ENCODE measurements around the gene ADGRL2. TPM values are rescaled to one million over a fixed set of nuclear protein-coding genes. Genes with fewer than 3 reads are reported as not detected.

Gene ADGRL2
- total and polyA plus RNA-seq, 2 of the 4 experiments (the other 2 are of a cell fraction) = 17.0 to 42.7 TPM

DNA sequence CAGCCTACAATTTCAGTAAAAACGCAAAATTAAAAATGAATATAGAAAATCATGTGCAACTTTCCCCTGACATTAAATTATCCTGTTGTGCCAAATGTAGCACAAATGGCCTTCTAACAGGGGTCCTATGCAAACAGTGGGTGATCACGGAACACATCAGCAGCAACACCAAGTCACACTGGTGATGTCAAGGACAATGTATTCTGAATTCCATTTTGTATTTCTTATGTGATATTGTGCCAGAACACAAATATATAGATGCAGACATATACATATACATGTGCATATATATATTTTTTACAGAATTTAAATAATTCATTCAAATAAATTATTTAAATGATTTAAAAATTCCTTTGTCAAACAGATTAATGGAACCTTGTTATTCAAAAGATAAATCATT lies 8.6 kb upstream of the ADGRL2 start:
- H4K5ac ChIP-seq (ENCODE audit: low read depth, low read length) = no peak overlapping the region
- no peak overlapping the region for H2AK5ac ChIP-seq (ENCODE audit: low read depth, low read length)
- no peak overlapping the region for H3K18ac ChIP-seq (ENCODE audit: low read depth, low read length)
- no peak overlapping the region for H3K56ac ChIP-seq (ENCODE audit: extremely low read depth, insufficient read depth, low read length)
- H2BK5ac ChIP-seq (ENCODE audit: low read depth, low read length, poor library complexity, severe bottlenecking) = no peak overlapping the region
- H4K20me1 ChIP-seq (ENCODE audit: insufficient read depth, low read length) = no peaks in the 10 kb centered on the region
- TF ChIP-seq RFX5 (IDR thresholded peaks at IDR 0.05; ENCODE audit: low read depth, low read length) = no peak
- TF ChIP-seq CHD1 (IDR thresholded peaks at IDR 0.05; ENCODE audit: low read depth, low read length) = no peak
- TF ChIP-seq USF2 (IDR thresholded peaks at IDR 0.05; ENCODE audit: low read depth, low read length) = no peak
- no peak for TF ChIP-seq RAD21 (IDR thresholded peaks at IDR 0.05; ENCODE audit: low read length)
- TF ChIP-seq SMC3 (IDR thresholded peaks at IDR 0.05; ENCODE audit: low read depth, low read length) = no peak
- in situ Hi-C loops (cut with MboI; ENCODE audit: low sequenced_read_pairs) = no loop called here
- H3K36me3 ChIP-seq (ENCODE audit: control insufficient read depth, insufficient read depth, low read length) = no peaks in the 10 kb centered on the region
- H3K27ac ChIP-seq (ENCODE audit: insufficient read depth, low read length) = no peak overlapping the region
- ATAC-seq (ENCODE audit: low read depth) (no peak), DNase-seq (no peak)
- no peaks in the 10 kb centered on the region for H3K9me1 ChIP-seq (ENCODE audit: insufficient read depth, low read length)
- no peak overlapping the region for H3K4me2 ChIP-seq (ENCODE audit: low read depth, low read length)
- ChIA-PET CTCF (interaction anchor here (0.5 kb wide), 1 partner anchor 242 kb away, joined by 3 read pairs; no protein-coding TSS in a partner anchor), POLR2A (ENCODE audit: unreplicated experiment) (no interaction called here)
- H2BK120ac ChIP-seq (ENCODE audit: low read depth, low read length) = no peak overlapping the region
- H2AFZ ChIP-seq (replicated peaks; ENCODE audit: low read length, poor library complexity) = no peak overlapping the region
- no TSS peak for BruUV-seq (replicated peaks)
- H2BK20ac ChIP-seq (ENCODE audit: low read depth, low read length) = no peak overlapping the region
- dilution Hi-C loops (cut with HindIII; ENCODE audit: low sequenced_read_pairs, unreplicated experiment) = no loop called here
- H3K4ac ChIP-seq (ENCODE audit: low read depth, low read length) = no peak overlapping the region
- no CpG with 5 or more reads among the region's 2 CpGs for WGBS, 2 experiments (ENCODE audit: extremely low coverage in 2 of 2, insufficient read length in 1 of 2)
- no peaks in the 10 kb centered on the region for H3K9me3 ChIP-seq (ENCODE audit: control insufficient read depth, insufficient read depth, low read length)
- H2AK9ac ChIP-seq (replicated peaks; ENCODE audit: low read depth, low read length, poor library complexity) = no peak overlapping the region
- H3K23ac ChIP-seq (ENCODE audit: low read depth, low read length) = no peak overlapping the region
- intact Hi-C loops (cut with micrococcal nuclease) = no loop called here
- no peak overlapping the region for H2BK15ac ChIP-seq (ENCODE audit: low read depth, low read length)
- no peak overlapping the region for H3K4me3 ChIP-seq (ENCODE audit: insufficient read depth, low read depth, low read length)
- no peaks in the 10 kb centered on the region for H3K4me1 ChIP-seq (ENCODE audit: control insufficient read depth, insufficient read depth, low read length)
- no peaks in the 10 kb centered on the region for H3K79me1 ChIP-seq (ENCODE audit: low read depth in 1 of 2, low read length in 2 of 2)
- H4K91ac ChIP-seq (ENCODE audit: insufficient read depth, low read depth, low read length) = no peak overlapping the region
- no peak overlapping the region for H3K9ac ChIP-seq (ENCODE audit: low read depth, low read length)
- no peak overlapping the region for H3K14ac ChIP-seq (replicated peaks; ENCODE audit: low read depth, low read length)
- H4K8ac ChIP-seq (ENCODE audit: low read depth in 2 of 2, low read length in 2 of 2) = no peak overlapping the region
- H3K27me3 ChIP-seq (ENCODE audit: control insufficient read depth, insufficient read depth, low read length) = no peaks in the 10 kb centered on the region

Measured in IMR-90 (cell line).